A673 (cell line): ENCODE results near the gene MYT1.

Source experiments
- CTCF ChIP-seq: fragments of 300-800, 200-600 bp; sonication (generic); conservative IDR thresholded peaks from 2 replicates; pipeline ENCODE4 v1.5.1; 2017; ENCODE audit warnings: low read depth, mild to moderate bottlenecking, antibody characterized with exemption, low read length, moderate library complexity, mixed read lengths
- EZH2 ChIP-seq: fragments of 200-600 bp; sonication (generic); IDR thresholded peaks from 2 replicates; pipeline ENCODE4 v1.6.1; 2017; ENCODE audit warnings: borderline replicate concordance, low read depth, mild to moderate bottlenecking, mixed read lengths, antibody characterized with exemption, low read length; ENCODE audit not compliant: poor library complexity, severe bottlenecking

DNA sequence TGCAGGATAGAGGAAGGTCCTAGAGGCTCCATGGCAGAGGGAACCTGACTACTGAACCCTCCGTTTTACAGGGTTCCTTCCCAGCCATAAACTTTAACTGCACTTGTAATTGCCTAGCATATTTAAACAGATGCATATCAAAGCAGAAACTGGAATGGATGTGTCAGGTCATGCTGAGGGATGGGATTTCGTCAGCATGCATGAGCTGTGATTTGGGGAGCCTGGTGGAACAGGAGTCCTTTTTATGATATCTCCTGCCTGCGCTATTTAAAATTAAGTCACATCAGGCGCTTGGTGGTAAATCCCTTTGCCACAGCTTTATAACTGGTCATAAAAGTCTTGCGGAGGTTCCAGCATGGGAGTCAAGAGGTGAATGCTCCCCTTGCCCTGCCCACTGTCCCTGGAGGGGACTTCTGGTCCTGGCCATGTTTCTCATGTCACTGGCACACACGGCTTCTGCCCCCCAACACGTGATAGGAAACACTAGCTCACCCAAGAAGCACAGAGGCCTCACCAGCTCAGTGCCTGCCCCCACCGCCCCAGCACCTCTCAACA, 65.3 kb downstream of the MYT1 start:
- TF ChIP-seq CTCF (no peak), EZH2 (no peak)
